VCaP (cell line): ENCODE results near the gene TARS3.

Experiments
- H3K27ac ChIP-seq: fragments of 450-650 bp; 2 replicates; pipeline ENCODE4 v1.5.1; 2017
- CTCF ChIP-seq: fragments of 450-650 bp; conservative IDR thresholded peaks from 2 replicates; pipeline ENCODE4 v1.5.1; 2017; ENCODE audit warnings: mild to moderate bottlenecking, moderate library complexity

Gene TARS3

DNA sequence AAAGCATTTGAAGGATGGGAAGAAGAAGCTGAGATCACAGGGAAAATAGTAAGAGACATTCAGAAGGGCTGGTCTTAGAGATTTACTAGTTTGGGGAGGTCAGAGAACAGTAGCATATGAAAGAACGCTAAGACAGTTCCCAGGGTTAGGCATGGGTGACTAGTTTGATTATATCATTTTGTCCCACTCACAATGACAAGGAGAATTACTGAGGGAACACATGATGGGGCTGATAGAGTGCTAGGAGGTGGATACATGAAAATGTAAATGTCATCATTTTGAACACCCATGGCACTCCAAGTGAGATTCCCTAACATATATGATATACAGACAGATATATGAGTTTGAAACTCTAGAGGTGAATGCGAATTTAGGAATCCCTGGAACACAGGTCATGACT is 9.3 kb upstream of the TARS3 start:
- H3K27ac ChIP-seq: no peak overlapping the region
- no peak for TF ChIP-seq CTCF

- no peak for TF ChIP-seq CTCF
- H3K27ac ChIP-seq: no peak overlapping the region
These were observed 8.5 kb upstream of the TARS3 start for GRCh38 chr15:101732772-101733171.

DNA sequence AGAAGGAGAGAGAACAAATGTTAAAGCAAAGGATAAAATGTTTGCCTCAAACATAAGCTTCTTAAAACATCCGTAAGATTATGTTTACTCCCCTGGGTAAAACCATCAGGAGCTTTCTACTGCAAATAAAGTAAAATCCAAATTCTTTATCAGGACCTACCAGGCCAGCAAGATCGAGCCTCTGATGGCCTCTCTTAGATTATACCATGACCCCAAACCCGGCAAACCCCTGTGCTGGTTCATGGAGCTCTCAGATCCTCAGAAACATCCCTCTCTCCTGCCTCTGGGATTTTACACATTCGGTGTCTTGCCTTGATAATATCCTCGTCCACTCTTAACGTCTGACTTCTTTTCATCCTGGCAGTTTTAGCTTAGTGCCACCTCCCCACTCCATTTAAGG is 7.5 kb upstream of the TARS3 start:
- H3K27ac ChIP-seq: no peak overlapping the region
- no peak for TF ChIP-seq CTCF

GRCh38 chr15:101727186-101727585 is 2.9 kb upstream of the TARS3 start:
- no peak for TF ChIP-seq CTCF
- H3K27ac ChIP-seq: no peak overlapping the region

- no peak for TF ChIP-seq CTCF
- peak overlapping the region; percentile 91; the same call in 1 of the 2 replicates for H3K27ac ChIP-seq
These were observed 800 bp upstream of the TARS3 start for GRCh38 chr15:101725073-101725472.

- peak overlapping the region; percentile 91; the same call in 1 of the 2 replicates for H3K27ac ChIP-seq
- no peak for TF ChIP-seq CTCF
These were observed 367 bp upstream of the TARS3 start for GRCh38 chr15:101724675-101725005.

GRCh38 chr15:101723171-101723873 is 951 bp downstream of the TARS3 start:
- H3K27ac ChIP-seq: peak overlapping the region; percentile 91
- no peak for TF ChIP-seq CTCF
